Lung (tissue), 12 donors: ENCODE data around the gene OCEL1. TPM values are rescaled to one million over a fixed set of nuclear protein-coding genes. Genes with fewer than 3 reads are reported as not detected.

Experiments used
- ATAC-seq: fragments of 200-7000 bp; cut with Tn5 transposase; one replicate; pipeline ENCODE4 v1.9.1; 2020; ENCODE audit warnings: moderate number of reproducible peaks; ENCODE audit not compliant: insufficient read depth, low FRiP score
- DNase-seq, 3 donors: peaks; one replicate each; pipeline ENCODE4 v3.0.0-alpha.2; 2013 to 2017
- H3K27ac ChIP-seq, 2 donors: one replicate each; pipeline ENCODE4 v1.5.1; 2013; ENCODE audit warnings: mild to moderate bottlenecking in 2 of 2, moderate library complexity in 2 of 2, control low read depth in 1 of 2, inconsistent platforms in 1 of 2, low read depth in 1 of 2, low read length in 1 of 2
- H3K27me3 ChIP-seq, 3 donors: one replicate each; pipeline ENCODE4 v1.5.1; 2013; ENCODE audit warnings: low read length in 2 of 3; ENCODE audit not compliant: control insufficient read depth in 3 of 3, insufficient read depth in 3 of 3
- H3K36me3 ChIP-seq, 4 donors: one replicate each; pipeline ENCODE4 v1.5.1; 2013; ENCODE audit warnings: low read length in 4 of 4, mild to moderate bottlenecking in 1 of 4, moderate library complexity in 1 of 4; ENCODE audit not compliant: control insufficient read depth in 4 of 4, insufficient read depth in 4 of 4
- H3K4me1 ChIP-seq, 5 donors: one replicate each; pipeline ENCODE4 v1.5.1; 2013; ENCODE audit warnings: low read length in 5 of 5, mild to moderate bottlenecking in 2 of 5, moderate library complexity in 1 of 5; ENCODE audit not compliant: control insufficient read depth in 5 of 5, insufficient read depth in 5 of 5
- H3K4me3 ChIP-seq: one replicate; pipeline ENCODE4 v1.5.1; 2013; ENCODE audit warnings: mild to moderate bottlenecking, control low read depth, moderate library complexity
- H3K9ac ChIP-seq, 2 donors: one replicate each; pipeline ENCODE4 v1.5.1; 2013; ENCODE audit warnings: low read length in 2 of 2, control low read depth in 1 of 2; ENCODE audit not compliant: insufficient read depth in 1 of 2
- H3K9me3 ChIP-seq, 4 donors: one replicate each; pipeline ENCODE4 v1.5.1; 2013; ENCODE audit warnings: low read length in 3 of 4, mild to moderate bottlenecking in 1 of 4, moderate library complexity in 1 of 4; ENCODE audit not compliant: control insufficient read depth in 4 of 4, insufficient read depth in 3 of 4
- CTCF ChIP-seq: IDR thresholded peaks from 2 replicates; pipeline ENCODE4 v1.5.1; 2012; ENCODE audit warnings: mild to moderate bottlenecking; ENCODE audit errors: control extremely low read depth, extremely low read depth
- WGBS, 2 donors: extraction: QIAGEN DNeasy Blood & Tissue Kit; methylation state at CpG; one replicate each; pipeline ENCODE4 v1.1.7; 2013; 5-methylcytosine and 5-hydroxymethylcytosine counted together
- polyA plus RNA-seq, 2 donors: library from polyadenylated mRNA; stranded (reverse); fragments of 200-250 nt; gene quantifications; one replicate each; pipeline ENCODE4 v1.2.1, GENCODE V29; 2013
- total RNA-seq, 2 donors: library from RNA; depleted of rRNA in 1 of 2; stranded (reverse); fragments of >200 nt in 1 of 2; gene quantifications; one replicate each; pipeline ENCODE4 v1.2.1, GENCODE V29; 2014 to 2021
- donor health status: control.
- donor health status: control.
- donor health status: Bipolar disorder and iron deficiency.
- donor health status: healthy.
- donor health status: DM: yes; HTN: yes; CAD: no.

OCEL1 gene
- total and polyA plus RNA-seq, 4 donors = 9.1 to 39.5 (median 25.3) TPM

GRCh38 chr19:17227798-17228367 is 1.9 kb downstream of the OCEL1 start:
- H3K4me1 ChIP-seq = peaks cover 0 to 5% (median 0%) of the 10 kb centered on the region in 5 donors
- ATAC-seq (no peak), DNase-seq (no peak)
- no peaks in the 10 kb centered on the region for H3K27me3 ChIP-seq
- no peaks in the 10 kb centered on the region for H3K9me3 ChIP-seq
- H3K27ac ChIP-seq = no peak overlapping the region
- H3K9ac ChIP-seq = no peak overlapping the region
- H3K4me3 ChIP-seq = no peak overlapping the region
- H3K36me3 ChIP-seq = peaks cover 0 to 15% (median 3%) of the 10 kb centered on the region in 4 donors
- no peak for TF ChIP-seq CTCF
- 81 to 88% methylated on average over 13 of the region's 13 CpGs for WGBS, 2 donors

DNA sequence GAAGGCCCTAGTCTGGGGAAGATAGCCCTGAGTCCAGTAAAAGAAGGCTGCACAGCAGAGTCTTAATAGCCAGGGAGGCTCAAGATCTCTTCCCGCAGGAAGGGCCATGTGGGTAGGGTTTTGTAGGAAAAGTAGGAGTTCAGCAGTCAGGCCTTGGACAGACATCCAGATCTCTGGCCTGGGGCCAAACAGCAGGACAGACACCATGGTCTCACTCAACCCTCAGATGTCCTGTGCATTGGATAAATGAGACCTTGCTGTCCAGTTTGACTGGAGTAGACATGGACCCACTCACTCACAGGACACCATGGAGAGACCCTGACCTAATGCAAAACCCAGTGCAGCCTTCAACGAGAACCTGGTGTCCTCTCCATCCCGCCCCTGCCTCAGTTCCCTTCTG is 3.9 kb downstream of the OCEL1 start:
- Histone ChIP-seq H3K27me3 (no peaks in the 10 kb centered on the region), H3K4me3 (no peak overlapping the region), H3K27ac (no peak overlapping the region), H3K36me3 (peaks cover 0 to 15% (median 3%) of the 10 kb centered on the region in 4 donors), H3K9ac (no peak overlapping the region), H3K9me3 (no peaks in the 10 kb centered on the region), H3K4me1 (peaks cover 0 to 5% (median under 1%) of the 10 kb centered on the region in 5 donors)
- no peak for TF ChIP-seq CTCF
- 96% methylated on average over 3 of the region's 3 CpGs for WGBS, 2 donors
- ATAC-seq (no peak), DNase-seq (peak in 1 of 3 donors; percentile 6)

DNA sequence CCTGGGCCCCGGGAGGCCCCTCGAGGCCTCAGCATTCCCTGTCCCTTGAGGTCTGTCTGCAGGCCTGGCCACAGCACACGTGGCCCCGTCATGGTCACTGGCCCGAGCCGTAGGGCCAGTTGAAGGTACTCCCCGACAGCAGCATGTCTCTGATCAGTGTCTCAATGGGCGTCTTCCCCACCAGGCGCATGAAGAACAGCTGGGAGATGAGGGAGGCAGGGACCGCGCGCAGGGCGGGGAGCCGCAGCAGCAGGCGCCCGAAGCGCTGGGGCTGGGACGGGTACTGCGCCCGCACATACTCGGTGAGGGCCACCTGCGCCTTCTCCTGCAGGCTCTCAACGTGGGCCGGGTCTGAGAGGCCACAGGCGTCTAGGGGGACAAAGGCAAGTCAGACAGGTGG is 6.2 kb downstream of the OCEL1 start:
- ATAC-seq (no peak), DNase-seq (no peak)
- no peaks in the 10 kb centered on the region for H3K9me3 ChIP-seq
- TF ChIP-seq CTCF = no peak
- H3K27ac ChIP-seq = no peak overlapping the region
- no peaks in the 10 kb centered on the region for H3K27me3 ChIP-seq
- H3K9ac ChIP-seq = no peak overlapping the region
- 94 to 96% methylated on average over 25 of the region's 25 CpGs for WGBS, 2 donors
- no peak overlapping the region for H3K4me3 ChIP-seq
- H3K36me3 ChIP-seq = peaks cover 0 to 17% (median 3%) of the 10 kb centered on the region in 4 donors
- H3K4me1 ChIP-seq = peaks cover 0 to 14% (median 3%) of the 10 kb centered on the region in 5 donors

GRCh38 chr19:17234911-17235299 is 8.9 kb downstream of the OCEL1 start:
- TF ChIP-seq CTCF = no peak
- Histone ChIP-seq H3K36me3 (peaks cover 0 to 18% (median 9%) of the 10 kb centered on the region in 4 donors), H3K27ac (peak overlapping the region in 1 of 2 donors; percentile 75), H3K4me1 (peaks cover 0 to 14% (median 3%) of the 10 kb centered on the region in 5 donors), H3K4me3 (peak overlapping the region; percentile 43), H3K27me3 (no peaks in the 10 kb centered on the region), H3K9me3 (no peaks in the 10 kb centered on the region), H3K9ac (no peak overlapping the region)
- 14 to 30% methylated on average over 11 of the region's 11 CpGs for WGBS, 2 donors
- DNase-seq (peak in 2 of 3 donors; percentile 38 to 48), ATAC-seq (peak; percentile 60)
